Small intestine (tissue), 7 donors: ENCODE measurements around the gene FLYWCH2. TPM values are rescaled to one million over a fixed set of nuclear protein-coding genes. Genes with fewer than 3 reads are reported as not detected.

Experiments
- DNase-seq, 2 donors: peaks; one replicate each; pipeline versions ENCODE4 v3.0.0 to v3.0.0-alpha.2; 2013
- FAIRE-seq: peaks from 2 replicates; lab custom pipeline; 2012; peaks lifted over from hg19 to GRCh38; lab: Jason Lieb, UNC
- H3K27ac ChIP-seq, 3 donors: one replicate each; pipeline ENCODE4 v1.5.1; 2013; ENCODE audit warnings: low read length in 2 of 3, mild to moderate bottlenecking in 2 of 3, control low read depth in 1 of 3, inconsistent platforms in 1 of 3, low read depth in 1 of 3, moderate library complexity in 1 of 3
- H3K27me3 ChIP-seq, 3 donors: one replicate each; pipeline ENCODE4 v1.6.1; 2013; ENCODE audit warnings: low read length in 3 of 3, inconsistent platforms in 1 of 3; ENCODE audit not compliant: control insufficient read depth in 3 of 3, insufficient read depth in 3 of 3
- H3K36me3 ChIP-seq, 3 donors: one replicate each; pipeline ENCODE4 v1.6.1; 2013; ENCODE audit warnings: low read length in 3 of 3, inconsistent platforms in 1 of 3, low read depth in 1 of 3, mild to moderate bottlenecking in 1 of 3, moderate library complexity in 1 of 3; ENCODE audit not compliant: control insufficient read depth in 3 of 3, insufficient read depth in 2 of 3
- H3K4me1 ChIP-seq, 3 donors: one replicate each; pipeline ENCODE4 v1.6.1; 2013; ENCODE audit warnings: low read length in 2 of 3, inconsistent platforms in 1 of 3, low read depth in 1 of 3, mild to moderate bottlenecking in 1 of 3, moderate library complexity in 1 of 3; ENCODE audit not compliant: control insufficient read depth in 3 of 3, insufficient read depth in 2 of 3
- H3K4me3 ChIP-seq, 3 donors: one replicate each; pipeline ENCODE4 v1.5.1; 2013; ENCODE audit warnings: low read length in 3 of 3, control low read depth in 1 of 3, inconsistent platforms in 1 of 3, low read depth in 1 of 3, mild to moderate bottlenecking in 1 of 3, moderate library complexity in 1 of 3
- H3K9me3 ChIP-seq, 2 donors: one replicate each; pipeline ENCODE4 v1.6.1; 2013; ENCODE audit warnings: low read depth in 1 of 2, low read length in 1 of 2; ENCODE audit not compliant: control insufficient read depth in 2 of 2, insufficient read depth in 1 of 2
- WGBS, 3 donors: extraction: QIAGEN DNeasy Blood & Tissue Kit; methylation state at CpG; one replicate each; pipeline ENCODE4 v1.1.7; 2013; 5-methylcytosine and 5-hydroxymethylcytosine counted together
- polyA plus RNA-seq, 4 donors: library from polyadenylated mRNA; stranded (reverse) in 3 of 4; unstranded in 1 of 4; fragments of 200-250 nt in 3 of 4; fragments of 120-200 nt in 1 of 4; gene quantifications; one replicate each; pipeline versions ENCODE4 v1.2.1 to v1.2.3, GENCODE V29; 2013
- donor health status: healthy with polysubstance abuse.
- donor health status: control.
- donor health status: control.
- donor health status: Bipolar disorder and iron deficiency.
- donor health status: healthy.

FLYWCH2 gene
- polyA plus RNA-seq, 4 donors: 9.1 to 30.2 (median 23.3) TPM

GRCh38 chr16:2867661-2867986 is 15.4 kb upstream of the FLYWCH2 start:
- no peak for DNase-seq
- Histone ChIP-seq H3K4me1 (peaks cover 0 to 4% (median 0%) of the 10 kb centered on the region in 3 donors), H3K27me3 (peaks cover 0 to 29% (median 0%) of the 10 kb centered on the region in 3 donors), H3K36me3 (no peaks in the 10 kb centered on the region), H3K4me3 (peak overlapping the region; percentile 42 to 55 (median 46)), H3K9me3 (no peaks in the 10 kb centered on the region), H3K27ac (peak overlapping the region; percentile 53 to 98 (median 78))
- 19 to 48% (median 35%) methylated on average over 8 of the region's 8 CpGs for WGBS, 3 donors
- no peak for FAIRE-seq

DNA sequence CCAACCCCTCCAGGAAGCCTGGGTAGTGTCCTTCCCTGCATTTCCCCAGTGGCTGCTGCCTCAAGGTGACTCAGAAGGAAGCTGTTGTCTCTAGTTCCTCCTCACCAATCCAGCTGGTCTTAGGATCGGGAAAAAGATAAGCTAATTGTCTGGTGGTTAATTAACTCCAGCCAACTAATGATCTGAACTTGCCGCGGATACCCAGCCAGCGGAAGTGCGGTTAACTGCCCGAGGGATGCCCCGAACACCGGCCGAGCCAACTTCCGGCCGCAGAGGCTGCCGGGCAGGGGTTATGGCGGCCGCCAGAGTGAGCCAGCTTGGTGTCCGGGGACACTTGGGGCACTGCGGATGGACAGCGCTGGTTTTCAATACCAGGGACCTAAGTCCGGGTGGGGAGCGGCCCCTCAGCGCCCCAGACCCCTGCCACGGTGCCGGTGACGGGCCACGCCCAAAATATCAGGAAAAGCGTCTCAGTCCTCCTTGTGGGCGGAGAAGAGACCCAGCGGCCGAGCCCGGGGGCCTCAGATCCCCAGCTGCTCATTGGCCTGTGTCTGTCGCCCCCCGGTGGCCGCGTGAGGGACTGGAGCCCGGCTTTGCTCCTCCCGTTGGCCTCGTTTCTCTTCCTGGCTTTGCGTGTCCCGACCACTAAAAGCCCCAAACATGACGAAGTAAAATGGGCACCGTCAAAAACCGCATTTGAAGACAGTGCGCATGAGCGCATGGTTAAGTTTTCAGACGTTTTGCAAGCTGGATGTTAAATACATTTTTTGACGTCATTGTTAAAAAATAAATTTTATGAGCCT is 14.8 kb upstream of the FLYWCH2 start:
- H3K27me3 ChIP-seq: peaks cover 0 to 29% (median 0%) of the 10 kb centered on the region in 3 donors
- no peak for FAIRE-seq

GRCh38 chr16:2871926-2872325 is 11.1 kb upstream of the FLYWCH2 start:
- WGBS, 3 donors: 73 to 80% (median 79%) methylated on average over 6 of the region's 6 CpGs
- Histone ChIP-seq H3K4me1 (peaks cover 0 to 8% (median 0%) of the 10 kb centered on the region in 3 donors), H3K36me3 (no peaks in the 10 kb centered on the region), H3K4me3 (no peak overlapping the region), H3K27me3 (peaks cover 0 to 12% (median 0%) of the 10 kb centered on the region in 3 donors), H3K27ac (no peak overlapping the region), H3K9me3 (no peaks in the 10 kb centered on the region)
- DNase-seq: no peak
- no peak for FAIRE-seq

More for the DNA sequence above, 14.8 kb upstream of the FLYWCH2 start:
- peak; percentile 92 to 97 for DNase-seq
- Histone ChIP-seq H3K4me1 (peaks cover 0 to 4% (median 0%) of the 10 kb centered on the region in 3 donors), H3K4me3 (peak overlapping the region; percentile 46 to 55 (median 52)), H3K9me3 (no peaks in the 10 kb centered on the region), H3K36me3 (no peaks in the 10 kb centered on the region), H3K27ac (peak overlapping the region; percentile 53 to 98 (median 78))
- WGBS, 3 donors: 0% methylated on average over 38 to 45 of the region's 45 CpGs

DNA sequence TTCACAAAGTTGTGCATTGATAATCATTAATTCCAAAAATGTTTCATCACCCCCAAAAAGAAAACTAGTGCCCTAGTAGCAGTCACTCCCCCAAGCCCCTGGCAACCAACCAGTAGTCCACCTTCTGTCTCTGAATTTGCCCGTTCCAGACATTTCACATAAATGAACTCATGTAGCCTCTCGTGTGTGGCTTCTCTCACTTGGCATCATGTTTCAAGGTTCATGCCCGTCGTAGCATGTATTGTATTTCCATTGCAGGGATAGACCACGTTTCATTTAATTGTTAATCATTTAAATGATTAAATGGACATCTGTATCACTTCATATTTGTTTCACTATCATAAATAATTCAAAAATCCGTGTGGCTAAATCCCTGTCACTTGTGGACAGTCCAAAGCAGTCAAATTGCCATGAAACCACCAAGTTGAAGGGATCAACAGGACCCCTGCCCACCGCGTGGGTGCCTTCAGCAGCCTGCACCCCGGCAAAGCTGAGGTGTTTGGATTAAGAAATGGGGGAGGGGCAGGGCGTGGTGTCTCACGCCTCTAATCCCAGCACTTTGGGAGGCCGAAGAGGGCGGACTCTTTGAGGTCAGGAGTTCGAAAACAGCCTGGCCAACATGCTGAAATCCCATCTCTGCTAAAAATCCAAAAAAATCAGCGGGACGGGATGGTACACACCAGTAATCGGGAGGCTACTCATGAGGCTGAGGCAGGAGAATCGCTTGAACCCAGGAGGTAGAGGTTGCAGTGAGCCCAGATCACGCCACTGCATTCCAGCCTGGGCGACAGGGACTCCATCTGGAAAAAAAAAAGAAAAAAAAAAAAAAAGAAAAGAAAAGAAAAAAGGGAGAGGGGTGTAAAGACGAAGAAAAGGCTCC is 8.7 kb upstream of the FLYWCH2 start:
- H3K27ac ChIP-seq: no peak overlapping the region
- DNase-seq: no peak

GRCh38 chr16:2874912-2875362 is 8.1 kb upstream of the FLYWCH2 start:
- Histone ChIP-seq H3K9me3 (peaks cover 0 to 8% of the 10 kb centered on the region in 2 donors), H3K27me3 (peaks cover 0 to 9% (median 0%) of the 10 kb centered on the region in 3 donors), H3K4me3 (no peak overlapping the region), H3K4me1 (peaks cover 0 to 3% (median 0%) of the 10 kb centered on the region in 3 donors), H3K27ac (no peak overlapping the region), H3K36me3 (no peaks in the 10 kb centered on the region)
- no peak for FAIRE-seq
- DNase-seq: peak; percentile 82 to 87
- 10 to 12% (median 12%) methylated on average over 23 to 25 of the region's 25 CpGs for WGBS, 3 donors

More for the DNA sequence above, 8.7 kb upstream of the FLYWCH2 start:
- no peak overlapping the region for H3K4me3 ChIP-seq
- H3K36me3 ChIP-seq: no peaks in the 10 kb centered on the region
- H3K27me3 ChIP-seq: peaks cover 0 to 11% (median 0%) of the 10 kb centered on the region in 3 donors
- FAIRE-seq: no peak
- peaks cover 0 to 3% of the 10 kb centered on the region in 2 donors for H3K9me3 ChIP-seq
- 31 to 54% (median 42%) methylated on average over 21 of the region's 21 CpGs for WGBS, 3 donors
- peaks cover 0 to 3% (median 0%) of the 10 kb centered on the region in 3 donors for H3K4me1 ChIP-seq

DNA sequence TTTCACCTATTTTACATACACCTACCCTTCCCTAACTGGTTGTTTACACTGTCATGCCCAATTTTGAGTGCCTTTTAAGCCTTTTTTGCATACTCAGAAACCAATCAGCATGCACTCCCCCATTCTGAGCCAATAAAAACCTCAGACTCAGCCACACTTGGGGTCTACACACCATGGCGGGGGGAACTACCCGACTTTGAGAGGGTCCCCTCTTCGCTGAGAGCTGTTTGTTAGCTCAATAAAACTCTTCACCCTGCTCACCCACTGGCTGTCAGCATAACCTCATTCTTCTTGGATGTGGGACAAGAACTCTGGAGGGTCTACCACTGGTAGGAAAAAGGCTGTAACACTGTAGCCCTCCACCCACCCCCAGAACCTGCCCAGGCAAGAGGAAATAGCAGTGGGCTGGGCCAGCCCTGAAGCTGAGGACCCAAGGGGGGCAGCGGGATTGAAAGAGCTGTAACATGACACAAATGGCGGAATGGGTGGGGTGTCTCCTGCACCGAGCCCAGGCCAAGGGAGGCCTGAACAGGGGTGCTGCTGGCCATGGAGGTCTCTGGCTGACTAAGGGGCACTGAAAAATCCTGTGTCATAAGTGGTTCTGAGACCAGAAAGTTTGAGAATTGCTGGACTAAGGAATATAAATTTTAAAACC is 3.0 kb upstream of the FLYWCH2 start:
- Histone ChIP-seq H3K4me3 (no peak overlapping the region), H3K27me3 (peaks cover 0 to 8% (median 0%) of the 10 kb centered on the region in 3 donors), H3K9me3 (peaks cover 0 to 12% of the 10 kb centered on the region in 2 donors), H3K27ac (no peak overlapping the region), H3K36me3 (no peaks in the 10 kb centered on the region), H3K4me1 (peaks cover 0 to 6% (median 0%) of the 10 kb centered on the region in 3 donors)
- FAIRE-seq: no peak
- WGBS, 3 donors: 88 to 92% (median 90%) methylated on average over 6 of the region's 6 CpGs
- no peak for DNase-seq

GRCh38 chr16:2881783-2882649 is 999 bp upstream of the FLYWCH2 start:
- FAIRE-seq (no peak), DNase-seq (peak; percentile 74 to 84)
- Histone ChIP-seq H3K27ac (peak overlapping the region; percentile 88 to 99 (median 93)), H3K36me3 (no peaks in the 10 kb centered on the region), H3K9me3 (peaks cover 0 to 12% of the 10 kb centered on the region in 2 donors), H3K27me3 (peaks cover 0 to 8% (median 0%) of the 10 kb centered on the region in 3 donors), H3K4me3 (peak overlapping the region; percentile 62 to 89 (median 63)), H3K4me1 (peaks cover 0 to 6% (median 0%) of the 10 kb centered on the region in 3 donors)
- WGBS, 3 donors: 1 to 6% (median 5%) methylated on average over 34 to 52 of the region's 52 CpGs
